HCT116 (cell line): ENCODE results near the gene THRB. TPM values are rescaled to one million over a fixed set of nuclear protein-coding genes. Genes with fewer than 3 reads are reported as not detected.

Experiments used
- ATAC-seq: fragments of 200-7000 bp; cut with Tn5 transposase; 2 replicates; pipeline ENCODE4 v1.9.1; 2020; ENCODE audit warnings: mild to moderate bottlenecking, moderate library complexity
- BruUV-seq: library from RNA; stranded (reverse); fragments of 400-500 nt; replicated peaks from 2 replicates; lab custom pipeline; 2021; lab: Mats Ljungman, UMichigan
- CTCF ChIA-PET: fragments of 300-600 bp; sonication (Branson Sonifier 250); formaldehyde crosslinking; loops from one replicate; lab custom pipeline; 2021; ENCODE audit warnings: antibody characterized with exemption; lab: Charles Lee
- POLR2A ChIA-PET: fragments of 300-600, 350-600 bp; sonication (Branson Sonifier 250); formaldehyde crosslinking; loops from one replicate; lab custom pipeline; 2021; ENCODE audit warnings: antibody characterized with exemption; lab: Charles Lee
- RAD21 ChIA-PET, 2 experiments: fragments of 300-600 bp; sonication (Branson Sonifier 250); formaldehyde crosslinking; loops; one replicate each; lab custom pipeline; 2023; ENCODE audit warnings: low total read pairs in 2 of 2; ENCODE audit not compliant: uncharacterized antibody in 2 of 2, unreplicated experiment in 2 of 2, low non-redundant PET in 1 of 2; lab: Charles Lee
- DNase-seq: peaks from one replicate; pipeline ENCODE4 v3.0.0-alpha.2; 2010; ENCODE audit warnings: low read depth, low spot score
- H2AFZ ChIP-seq: fragments of 200-600 bp; shearing (Covaris generic), sonication (generic); 2 replicates; pipeline ENCODE4 v1.6.1; 2017; ENCODE audit warnings: low read depth, mixed run types, mixed read lengths, antibody characterized with exemption, low read length; ENCODE audit not compliant: poor library complexity, severe bottlenecking
- H3K27ac ChIP-seq: 2 replicates; pipeline ENCODE4 v1.5.1; 2012; ENCODE audit warnings: low read depth, low read length
- H3K27me3 ChIP-seq: fragments of 200-600 bp; sonication (generic); 2 replicates; pipeline ENCODE4 v1.6.1; 2016; ENCODE audit warnings: mixed run types, low read length, mixed read lengths; ENCODE audit not compliant: insufficient read depth
- H3K36me3 ChIP-seq, 2 experiments: fragments of 200-500 bp in 1 of 2; fragments of 200-600 bp in 1 of 2; sonication (Bioruptor generic) in 1 of 2; sonication (generic) in 1 of 2; 2 replicates each; pipeline versions ENCODE4 v1.5.1 to v1.6.1; 2014 to 2016; ENCODE audit warnings: low read length in 2 of 2, inconsistent platforms in 1 of 2, mixed read lengths in 1 of 2, mixed run types in 1 of 2; ENCODE audit not compliant: insufficient read depth in 2 of 2, control insufficient read depth in 1 of 2
- H3K4me1 ChIP-seq, 2 experiments: fragments of 200-600 bp in 1 of 2; sonication (generic) in 1 of 2; 2 replicates each; pipeline versions ENCODE4 v1.5.1 to v1.6.1; 2012 to 2017; ENCODE audit warnings: low read length in 2 of 2, inconsistent platforms in 1 of 2, mild to moderate bottlenecking in 1 of 2, mixed read lengths in 1 of 2, mixed run types in 1 of 2, moderate library complexity in 1 of 2; ENCODE audit not compliant: insufficient read depth in 2 of 2, control insufficient read depth in 1 of 2
- H3K4me2 ChIP-seq: fragments of 200-600 bp; sonication (generic); 2 replicates; pipeline ENCODE4 v1.6.1; 2017; ENCODE audit warnings: mixed run types, low read length, mixed read lengths
- H3K4me3 ChIP-seq, 2 experiments: fragments of 200-600 bp in 1 of 2; sonication (generic) in 1 of 2; replicated peaks in 1 of 2; 2 replicates each; pipeline ENCODE4 v1.5.1; 2011 to 2016; ENCODE audit warnings: low read length in 2 of 2, control low read depth in 1 of 2, low read depth in 1 of 2, mild to moderate bottlenecking in 1 of 2, mixed read lengths in 1 of 2, mixed run types in 1 of 2
- H3K79me2 ChIP-seq: fragments of 200-600 bp; sonication (generic); 2 replicates; pipeline ENCODE4 v1.6.1; 2017; ENCODE audit warnings: mild to moderate bottlenecking, mixed run types, low read length, moderate library complexity, mixed read lengths; ENCODE audit not compliant: insufficient read depth
- H3K9ac ChIP-seq: fragments of 200-600 bp; sonication (generic); 2 replicates; pipeline ENCODE4 v1.6.1; 2016; ENCODE audit warnings: low read length, mixed read lengths
- H3K9me2 ChIP-seq: fragments of 200-600 bp; sonication (generic), shearing (Covaris generic); 2 replicates; pipeline ENCODE4 v1.6.1; 2017; ENCODE audit warnings: mixed run types, mild to moderate bottlenecking, moderate library complexity; ENCODE audit not compliant: insufficient read depth
- H3K9me3 ChIP-seq, 2 experiments: fragments of 200-500 bp in 1 of 2; fragments of 200-600 bp in 1 of 2; sonication (Bioruptor generic) in 1 of 2; sonication (generic) in 1 of 2; 2 replicates each; pipeline ENCODE4 v1.6.1; 2014 to 2017; ENCODE audit warnings: low read length in 2 of 2, mixed read lengths in 2 of 2, inconsistent platforms in 1 of 2, low read depth in 1 of 2, mild to moderate bottlenecking in 1 of 2, mixed run types in 1 of 2, moderate library complexity in 1 of 2; ENCODE audit not compliant: control insufficient read depth in 1 of 2, insufficient read depth in 1 of 2
- H4K20me1 ChIP-seq: fragments of 200-600 bp; sonication (generic), shearing (Covaris generic); 2 replicates; pipeline ENCODE4 v1.6.1; 2017; ENCODE audit warnings: mixed run types, mild to moderate bottlenecking, moderate library complexity; ENCODE audit not compliant: insufficient read depth
- CTCF ChIP-seq, 3 experiments: fragments of 200-600 bp in 1 of 3; sonication (generic) in 1 of 3; IDR thresholded peaks in 2 of 3; conservative IDR thresholded peaks in 1 of 3; 2 replicates each; pipeline ENCODE4 v1.5.1; 2012 to 2017; ENCODE audit warnings: low read depth in 2 of 3, low read length in 2 of 3, antibody characterized with exemption in 1 of 3, borderline replicate concordance in 1 of 3, control low read depth in 1 of 3, mild to moderate bottlenecking in 1 of 3, mixed read lengths in 1 of 3, mixed run types in 1 of 3, moderate library complexity in 1 of 3; ENCODE audit not compliant: insufficient read depth in 1 of 3
- ELF1 ChIP-seq: IDR thresholded peaks from 2 replicates; pipeline ENCODE4 v1.6.1; 2012; ENCODE audit warnings: low read depth, borderline replicate concordance
- EZH2 ChIP-seq: fragments of 200-600 bp; sonication (generic); IDR thresholded peaks from 2 replicates; pipeline ENCODE4 v1.6.1; 2017; ENCODE audit warnings: antibody characterized with exemption, mixed run types
- JUND ChIP-seq: IDR thresholded peaks from 2 replicates; pipeline ENCODE4 v1.6.1; 2012
- MAX ChIP-seq: IDR thresholded peaks from 2 replicates; pipeline ENCODE4 v1.6.1; 2012
- POLR2A ChIP-seq: IDR thresholded peaks from 2 replicates; pipeline ENCODE4 v1.7.0; 2011; ENCODE audit warnings: borderline replicate concordance; ENCODE audit not compliant: insufficient read depth, insufficient read length; ENCODE audit errors: extremely low read depth
- POLR2AphosphoS5 ChIP-seq: IDR thresholded peaks from 2 replicates; pipeline ENCODE4 v1.6.1; 2011; ENCODE audit warnings: mild to moderate bottlenecking, low read depth, low read length, moderate library complexity
- RAD21 ChIP-seq: IDR thresholded peaks from 2 replicates; pipeline ENCODE4 v1.6.1; 2012; ENCODE audit warnings: low read depth, mild to moderate bottlenecking
- TCF7L2 ChIP-seq: IDR thresholded peaks from 2 replicates; pipeline ENCODE4 v1.7.0; 2011; ENCODE audit warnings: borderline replicate concordance, inconsistent platforms; ENCODE audit not compliant: insufficient read depth, insufficient read length; ENCODE audit errors: extremely low read depth
- YY1 ChIP-seq: IDR thresholded peaks from 2 replicates; pipeline ENCODE4 v1.6.1; 2011; ENCODE audit warnings: low read length, low read depth, moderate library complexity, mild to moderate bottlenecking; ENCODE audit not compliant: insufficient replicate concordance; ENCODE audit errors: extremely low read depth
- intact Hi-C: fragments of 100-400 bp; cut with micrococcal nuclease; formaldehyde crosslinking; loops from 2 replicates; pipeline ENCODE4 v1.10.0; 2022
- total RNA-seq: library from RNA; stranded (reverse); gene quantifications from one replicate; pipeline ENCODE4 v1.2.1, GENCODE V29; 2021; ENCODE audit not compliant: unreplicated experiment

The THRB gene
- total RNA-seq, 1 experiment from 2014 or later: 2.5 TPM

GRCh38 chr3:24385012-24385615 is 109.5 kb downstream of the THRB start:
- H3K36me3 ChIP-seq: no peaks in the 10 kb centered on the region
- no peak overlapping the region for H3K27ac ChIP-seq
- RAD21 ChIA-PET: no interaction called here
- no peaks in the 10 kb centered on the region for H3K9me3 ChIP-seq
- BruUV-seq: no TSS peak
- ATAC-seq (no peak), DNase-seq (no peak)
- H2AFZ ChIP-seq: no peak overlapping the region
- no peaks in the 10 kb centered on the region for H3K9me2 ChIP-seq
- H3K4me3 ChIP-seq: no peak overlapping the region
- CTCF ChIA-PET: no interaction called here
- H3K4me2 ChIP-seq: no peak overlapping the region
- TF ChIP-seq POLR2AphosphoS5 (no peak), TCF7L2 (no peak), EZH2 (no peak), ELF1 (no peak), POLR2A (no peak), RAD21 (no peak), YY1 (no peak), JUND (no peak), CTCF (IDR thresholded peaks at IDR 0.05 in 2 of 3, conservative IDR thresholded peaks at IDR 0.05 in 1 of 3; ENCODE audit: borderline replicate concordance in 1 of 3, insufficient read depth in 1 of 3, low read depth in 2 of 3, low read length in 2 of 3) (no peak), MAX (no peak)
- H4K20me1 ChIP-seq: no peaks in the 10 kb centered on the region
- H3K79me2 ChIP-seq: no peaks in the 10 kb centered on the region
- POLR2A ChIA-PET: no interaction called here
- H3K27me3 ChIP-seq: no peaks in the 10 kb centered on the region
- H3K9ac ChIP-seq: no peak overlapping the region
- 0 out of 4 replicates have a peak, but pooled peaks cover 0 to 6% of the 10 kb centered on the region in 2 experiments for H3K4me1 ChIP-seq
- intact Hi-C loops: no loop called here
